Keratinocyte (primary cell): Measurements from ENCODE around the gene S100A7A. TPM values are rescaled to one million over a fixed set of nuclear protein-coding genes. Genes with fewer than 3 reads are reported as not detected.
"Not testable (repeated sequence)": the region's sequence is repeated elsewhere in the genome, so short reads cannot be mapped to it uniquely, and the experiment has no call there.

Experiments used
- DNase-seq: peaks from one replicate; pipeline ENCODE4 v3.0.0-alpha.2; 2011; ENCODE audit warnings: low read depth, missing footprints, low spot score
- FAIRE-seq: peaks from 2 replicates; lab custom pipeline; 2011; peaks lifted over from hg19 to GRCh38; lab: Jason Lieb, UNC
- H2AFZ ChIP-seq: 2 replicates; pipeline ENCODE4 v1.6.0; 2012; ENCODE audit warnings: low read length, control low read depth, inconsistent platforms; ENCODE audit not compliant: control insufficient read depth
- H3K27ac ChIP-seq: 2 replicates; pipeline ENCODE4 v1.5.1; 2011; ENCODE audit warnings: low read length; ENCODE audit not compliant: control insufficient read depth, insufficient read depth
- H3K27me3 ChIP-seq: 3 replicates; pipeline ENCODE4 v1.6.0; 2011; ENCODE audit warnings: low read length; ENCODE audit not compliant: control insufficient read depth, insufficient read depth; ENCODE audit errors: extremely low read depth
- H3K36me3 ChIP-seq, 2 experiments: 2 replicates in 1 of 2; 3 replicates in 1 of 2; pipeline ENCODE4 v1.5.1; 2011; ENCODE audit warnings: low read length in 2 of 2, mild to moderate bottlenecking in 1 of 2; ENCODE audit not compliant: control insufficient read depth in 2 of 2, insufficient read depth in 2 of 2; ENCODE audit errors: extremely low read depth in 1 of 2
- H3K4me1 ChIP-seq: 3 replicates; pipeline ENCODE4 v1.5.1; 2011; ENCODE audit warnings: low read length; ENCODE audit not compliant: control insufficient read depth, insufficient read depth; ENCODE audit errors: extremely low read depth
- H3K4me2 ChIP-seq: 3 replicates; pipeline ENCODE4 v1.6.0; 2011; ENCODE audit warnings: low read depth, low read length; ENCODE audit not compliant: control insufficient read depth, insufficient read depth; ENCODE audit errors: extremely low read depth
- H3K4me3 ChIP-seq, 3 experiments: fragments of 200-600 bp in 1 of 3; sonication (generic) in 1 of 3; 2 replicates in 2 of 3; 3 replicates in 1 of 3; pipeline ENCODE4 v1.5.1; 2011 to 2016; ENCODE audit warnings: low read length in 3 of 3, mild to moderate bottlenecking in 3 of 3, control low read depth in 2 of 3, inconsistent platforms in 1 of 3, low read depth in 1 of 3, mixed read lengths in 1 of 3, mixed run types in 1 of 3, moderate library complexity in 1 of 3; ENCODE audit not compliant: control insufficient read depth in 2 of 3, insufficient read depth in 2 of 3; ENCODE audit errors: extremely low read depth in 1 of 3
- H3K79me2 ChIP-seq: 2 replicates; pipeline ENCODE4 v1.6.0; 2012; ENCODE audit warnings: low read length; ENCODE audit not compliant: control insufficient read depth, insufficient read depth
- H3K9ac ChIP-seq: 3 replicates; pipeline ENCODE4 v1.6.0; 2011; ENCODE audit warnings: low read length; ENCODE audit not compliant: control insufficient read depth, insufficient read depth; ENCODE audit errors: extremely low read depth
- H3K9me1 ChIP-seq: 3 replicates; pipeline ENCODE4 v1.6.0; 2011; ENCODE audit warnings: low read length; ENCODE audit not compliant: control insufficient read depth, insufficient read depth; ENCODE audit errors: extremely low read depth
- H3K9me3 ChIP-seq: 2 replicates; pipeline ENCODE4 v1.5.1; 2012; ENCODE audit warnings: low read depth, low read length; ENCODE audit not compliant: control insufficient read depth
- H4K20me1 ChIP-seq: 3 replicates; pipeline ENCODE4 v1.6.0; 2011; ENCODE audit warnings: low read length; ENCODE audit not compliant: control insufficient read depth, insufficient read depth; ENCODE audit errors: extremely low read depth
- EZH2 ChIP-seq: IDR thresholded peaks from one replicate; pipeline ENCODE4 v1.6.1; 2012; ENCODE audit warnings: inconsistent platforms, mild to moderate bottlenecking, low read length, moderate library complexity
- dilution Hi-C: fragments of 300-500 bp; cut with MboI; formaldehyde crosslinking; loops from one replicate; pipeline ENCODE4 v1.7.0; 2020; ENCODE audit warnings: low sequenced_read_pairs; ENCODE audit not compliant: extremely low pct_ligation_motif_present
- polyA plus RNA-seq, 5 experiments: library from polyadenylated mRNA; depleted of rRNA in 3 of 5; stranded (reverse) in 3 of 5; stranded (forward) in 1 of 5; unstranded in 1 of 5; fragments of >200 nt; gene quantifications; 1 replicate in 1 of 5; 2 replicates in 3 of 5; 3 replicates in 1 of 5; pipeline versions ENCODE4 v1.2.1 to v1.2.3, GENCODE V29; 2011 to 2012; ENCODE audit warnings: missing spikeins in 2 of 5, low read depth in 1 of 5, low replicate concordance in 1 of 5
- TF ChIP-seq, protein P1 (sequence below), 3 experiments: IDR thresholded peaks in 1 of 3; conservative IDR thresholded peaks in 1 of 3; optimal IDR thresholded peaks in 1 of 3; 2 replicates in 2 of 3; 3 replicates in 1 of 3; pipeline versions ENCODE3 to v1.5.1; 2011; ENCODE audit warnings: low read length in 3 of 3, mild to moderate bottlenecking in 3 of 3, moderate library complexity in 2 of 3, control low read depth in 1 of 3, inconsistent platforms in 1 of 3; ENCODE audit not compliant: insufficient read depth in 2 of 3; ENCODE audit errors: extremely low read depth in 1 of 3

The S100A7A gene
- polyA plus RNA-seq, 1 donor (not counting 4 experiments of a cell fraction or from before 2014, with no cell fraction given), result not detected

DNA sequence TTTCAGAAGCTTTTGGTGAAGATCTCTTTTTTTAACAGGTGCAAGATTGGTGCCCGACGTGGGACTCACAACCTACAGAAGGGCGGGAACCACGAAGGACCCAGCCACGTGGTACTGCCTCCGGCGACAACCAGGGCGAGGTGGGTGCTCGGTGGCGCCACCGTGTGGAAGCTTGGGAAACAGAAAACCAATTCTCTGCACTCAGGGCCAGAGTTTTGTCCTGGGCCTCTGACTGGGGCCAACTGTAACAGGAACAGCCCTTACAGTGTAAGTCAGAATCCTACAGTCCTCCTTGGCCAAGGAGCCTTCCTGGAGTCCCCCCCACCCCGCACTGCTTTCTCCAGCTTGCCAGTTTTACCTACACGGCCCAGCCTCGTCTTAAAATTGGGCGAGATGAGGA lies 11.6 kb upstream of the S100A7A start:
- FAIRE-seq (no peak), DNase-seq (no peak)
- no peak overlapping the region for H3K9ac ChIP-seq
- H2AFZ ChIP-seq, result no peak overlapping the region
- H3K27me3 ChIP-seq, result peaks cover 23% of the 10 kb centered on the region
- no peaks in the 10 kb centered on the region for H3K9me3 ChIP-seq
- no peaks in the 10 kb centered on the region for H3K4me1 ChIP-seq
- no peaks in the 10 kb centered on the region for H3K9me1 ChIP-seq
- dilution Hi-C loops, result loop anchor here (10.0 kb wide), 1 partner anchor 50 kb away; the partner anchor contains the start of gene S100A9
- H3K4me2 ChIP-seq, result no peak overlapping the region
- H3K27ac ChIP-seq, result no peak overlapping the region
- no peaks in the 10 kb centered on the region for H3K36me3 ChIP-seq
- TF ChIP-seq EZH2, result no peak
- TF ChIP-seq, protein P1, sequence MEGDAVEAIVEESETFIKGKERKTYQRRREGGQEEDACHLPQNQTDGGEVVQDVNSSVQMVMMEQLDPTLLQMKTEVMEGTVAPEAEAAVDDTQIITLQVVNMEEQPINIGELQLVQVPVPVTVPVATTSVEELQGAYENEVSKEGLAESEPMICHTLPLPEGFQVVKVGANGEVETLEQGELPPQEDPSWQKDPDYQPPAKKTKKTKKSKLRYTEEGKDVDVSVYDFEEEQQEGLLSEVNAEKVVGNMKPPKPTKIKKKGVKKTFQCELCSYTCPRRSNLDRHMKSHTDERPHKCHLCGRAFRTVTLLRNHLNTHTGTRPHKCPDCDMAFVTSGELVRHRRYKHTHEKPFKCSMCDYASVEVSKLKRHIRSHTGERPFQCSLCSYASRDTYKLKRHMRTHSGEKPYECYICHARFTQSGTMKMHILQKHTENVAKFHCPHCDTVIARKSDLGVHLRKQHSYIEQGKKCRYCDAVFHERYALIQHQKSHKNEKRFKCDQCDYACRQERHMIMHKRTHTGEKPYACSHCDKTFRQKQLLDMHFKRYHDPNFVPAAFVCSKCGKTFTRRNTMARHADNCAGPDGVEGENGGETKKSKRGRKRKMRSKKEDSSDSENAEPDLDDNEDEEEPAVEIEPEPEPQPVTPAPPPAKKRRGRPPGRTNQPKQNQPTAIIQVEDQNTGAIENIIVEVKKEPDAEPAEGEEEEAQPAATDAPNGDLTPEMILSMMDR (optimal IDR thresholded peaks at IDR 0.05 in 1 of 3, IDR thresholded peaks at IDR 0.05 in 1 of 3, conservative IDR thresholded peaks at IDR 0.05 in 1 of 3; ENCODE audit: extremely low read depth in 1 of 3, insufficient read depth in 2 of 3, low read length in 3 of 3), result peak; percentile 66 to 80 (median 79)
- no peak overlapping the region for H3K4me3 ChIP-seq
- H3K79me2 ChIP-seq, result no peaks in the 10 kb centered on the region
- no peaks in the 10 kb centered on the region for H4K20me1 ChIP-seq

DNA sequence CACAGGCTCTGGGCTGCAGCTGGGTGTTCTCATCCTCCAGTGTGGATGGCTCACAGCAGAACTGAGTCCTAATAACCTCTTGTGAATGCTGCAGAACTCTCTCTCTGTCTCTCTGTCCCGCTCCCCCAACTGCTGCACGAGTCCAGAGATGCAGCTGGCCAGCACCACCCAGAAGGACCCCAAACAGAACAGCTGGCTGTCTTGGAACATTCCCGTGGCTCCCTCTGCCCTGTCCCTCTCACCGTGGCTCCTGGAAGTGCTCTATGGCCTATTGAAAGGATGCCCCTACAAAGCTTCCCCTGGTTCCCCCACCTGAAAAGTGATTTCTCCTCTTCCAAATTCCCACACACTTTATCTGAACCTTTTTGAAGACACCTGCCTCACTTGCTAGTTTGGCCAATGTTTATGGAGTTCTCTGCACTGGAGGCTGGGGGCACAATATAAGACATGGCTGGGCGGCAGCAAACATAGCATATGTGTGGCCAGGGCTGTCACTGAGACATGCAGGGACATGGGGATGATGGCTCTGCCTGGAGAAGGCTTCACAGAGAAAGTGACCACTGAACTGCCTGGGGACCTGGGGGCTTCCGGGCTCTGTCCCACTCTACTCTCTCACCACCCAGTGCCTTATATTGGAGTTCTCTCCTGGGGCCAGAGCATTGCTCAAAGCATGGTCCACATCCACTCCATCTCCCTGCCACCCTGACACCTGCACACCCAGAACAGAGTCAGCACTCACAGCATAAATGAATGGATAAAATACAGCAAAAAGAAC lies 10.3 kb upstream of the S100A7A start:
- peaks cover 23% of the 10 kb centered on the region for H3K27me3 ChIP-seq
- H3K4me3 ChIP-seq, DNase-seq, H3K36me3 ChIP-seq, H2AFZ ChIP-seq, H3K9me3 ChIP-seq, H3K4me1 ChIP-seq, H4K20me1 ChIP-seq, H3K9me1 ChIP-seq, H3K79me2 ChIP-seq, H3K4me2 ChIP-seq, H3K9ac ChIP-seq, H3K27ac ChIP-seq, FAIRE-seq: not testable (repeated sequence)
- dilution Hi-C loops, result loop anchor here (10.0 kb wide), 1 partner anchor 51 kb away; the partner anchor contains the start of gene S100A9

DNA sequence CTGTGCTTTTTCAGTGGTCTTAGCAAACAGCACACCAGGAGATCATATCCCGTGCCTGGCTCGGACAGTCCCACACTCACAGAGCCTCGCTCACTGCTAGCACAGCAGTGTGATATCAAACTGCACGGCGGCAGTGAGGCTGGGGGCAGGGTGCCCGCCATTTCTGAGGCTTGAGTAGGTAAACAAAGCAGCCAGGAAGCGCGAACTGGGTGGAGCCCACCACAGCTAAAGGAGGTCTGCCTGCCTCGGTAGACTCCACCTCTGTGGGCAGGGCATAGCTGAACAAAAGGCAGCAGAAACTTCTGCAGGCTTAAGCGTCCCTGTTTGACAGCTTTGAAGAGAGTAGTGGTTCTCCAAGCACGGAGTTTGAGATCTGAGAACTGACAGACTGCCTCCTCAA lies 9.0 kb upstream of the S100A7A start:
- FAIRE-seq, H3K4me2 ChIP-seq, H3K79me2 ChIP-seq, H3K9me3 ChIP-seq, H2AFZ ChIP-seq, H3K4me3 ChIP-seq, H3K4me1 ChIP-seq, H3K9me1 ChIP-seq, H4K20me1 ChIP-seq, H3K36me3 ChIP-seq, H3K9ac ChIP-seq, DNase-seq, H3K27ac ChIP-seq: not testable (repeated sequence)
- peaks cover 16% of the 10 kb centered on the region for H3K27me3 ChIP-seq
- dilution Hi-C loops, result loop anchor here (10.0 kb wide), 1 partner anchor 52 kb away; the partner anchor contains the start of gene S100A9

DNA sequence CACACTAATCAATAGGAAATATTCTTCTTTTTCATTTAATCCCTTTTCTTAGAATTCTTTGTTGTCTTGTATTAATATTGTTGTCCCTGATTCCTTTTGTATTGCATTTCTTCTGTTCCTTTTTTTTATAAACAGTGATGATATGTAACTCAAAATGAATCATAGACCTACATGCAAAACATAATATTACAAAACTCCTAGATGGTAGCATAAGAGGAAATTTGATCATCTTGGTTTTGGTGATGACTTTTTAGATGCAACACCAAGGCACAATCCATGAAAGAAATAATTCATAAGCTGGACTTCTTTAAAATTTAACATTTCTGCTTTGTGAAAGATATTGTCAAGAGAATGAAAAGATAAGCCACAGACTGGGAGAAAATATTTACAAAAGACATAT lies 2.4 kb upstream of the S100A7A start:
- H3K9me1 ChIP-seq, dilution Hi-C loops, DNase-seq, H3K4me2 ChIP-seq, H2AFZ ChIP-seq, H3K36me3 ChIP-seq, H3K4me1 ChIP-seq, FAIRE-seq, H3K27ac ChIP-seq, H4K20me1 ChIP-seq, H3K79me2 ChIP-seq, H3K4me3 ChIP-seq, H3K9ac ChIP-seq, H3K9me3 ChIP-seq, H3K27me3 ChIP-seq: not testable (repeated sequence)
